DMS79 treated with DMSO at 0.1 percent for 48 hours (cell line): ENCODE data around the gene OSBP2.
"Not testable (repeated sequence)": the region's sequence is repeated elsewhere in the genome, so short reads cannot be mapped to it uniquely, and the experiment has no call there.

Experiments used
- DNase-seq: peaks from one replicate; lab custom pipeline; 2025; lab: John Stamatoyannopoulos, UW

OSBP2 gene

DNA sequence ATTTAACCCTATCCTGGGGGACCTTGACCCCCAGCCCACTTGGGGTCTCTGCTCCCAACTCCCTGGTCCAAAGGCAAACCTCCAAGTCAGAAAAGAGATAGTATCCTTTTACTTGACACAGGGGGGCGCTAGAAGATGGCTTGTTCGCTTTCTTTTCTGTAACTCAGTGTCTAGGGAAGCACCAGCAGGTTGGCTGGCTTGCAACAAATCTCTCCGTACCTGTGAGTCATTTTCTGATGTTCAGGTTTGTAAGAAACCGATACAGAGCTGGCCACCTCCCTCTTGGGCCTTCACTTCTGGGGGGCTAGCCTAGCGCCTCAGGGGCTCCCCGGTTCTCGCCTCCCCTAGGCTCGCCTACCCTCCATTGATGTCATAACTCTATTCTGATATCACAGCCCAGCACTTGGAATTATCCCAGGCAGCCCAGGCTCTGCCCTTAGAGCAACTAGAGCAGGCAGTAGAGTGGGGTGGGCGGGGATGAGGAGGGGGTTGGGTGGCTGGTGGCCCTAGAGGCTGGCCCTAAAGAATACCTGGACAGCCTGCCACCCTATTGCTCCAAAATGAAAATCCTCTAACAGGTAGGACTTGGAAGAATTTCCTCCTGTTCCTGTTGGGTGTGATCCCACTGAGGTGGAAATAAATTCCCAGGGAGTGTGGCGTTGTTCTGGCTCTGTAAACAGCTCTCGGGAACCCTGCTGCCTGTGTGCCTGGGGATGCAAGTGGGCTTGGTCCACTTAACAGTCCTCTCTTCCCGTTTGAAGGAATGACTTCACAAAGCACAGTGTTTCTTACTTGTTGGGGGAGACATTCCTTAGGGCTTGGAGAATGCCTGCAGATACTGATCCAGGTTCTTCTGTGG lies 69.4 kb downstream of the OSBP2 start:
- DNase-seq, result peak; percentile 9

DNA sequence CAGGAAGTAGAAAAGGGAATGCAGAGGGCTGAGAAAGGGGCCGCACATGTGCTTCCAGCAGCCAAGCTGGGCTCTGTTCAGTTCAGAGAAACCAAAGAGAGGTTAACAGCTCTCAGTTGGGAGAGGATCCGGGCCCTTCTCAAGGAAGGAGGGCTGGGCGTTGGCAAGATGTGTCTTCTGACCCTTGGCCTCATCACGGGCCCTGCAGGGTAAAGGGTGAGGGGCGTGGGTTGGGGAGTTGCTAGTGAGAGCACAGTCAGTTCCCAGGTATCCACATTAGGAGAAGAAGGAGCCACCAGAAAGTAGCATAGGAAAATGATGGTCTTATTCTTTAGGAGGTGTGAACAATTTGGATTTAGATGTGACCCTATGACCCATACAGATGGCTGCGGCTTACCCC lies 73.0 kb downstream of the OSBP2 start:
- no peak for DNase-seq

DNA sequence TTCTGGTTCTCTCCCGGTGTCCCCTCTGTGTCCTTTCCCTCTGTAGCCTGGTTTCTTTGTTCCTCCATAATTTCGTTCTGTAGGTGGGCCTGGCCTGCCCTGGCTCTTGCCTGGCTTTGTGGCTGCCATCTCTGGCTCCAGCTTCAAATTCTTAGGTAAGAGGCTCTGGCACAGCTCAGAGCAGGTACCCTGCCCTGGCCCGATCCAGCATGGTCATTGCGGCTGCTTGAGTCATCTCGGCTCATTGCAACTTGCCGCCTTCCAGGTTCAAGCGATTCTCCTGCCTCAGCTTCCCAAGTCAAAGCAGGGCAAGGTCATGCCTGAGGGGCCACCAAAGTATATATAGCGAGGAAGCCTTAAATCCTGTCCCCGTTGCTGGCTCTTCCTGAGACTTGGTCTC lies 76.0 kb downstream of the OSBP2 start:
- DNase-seq, result no peak

DNA sequence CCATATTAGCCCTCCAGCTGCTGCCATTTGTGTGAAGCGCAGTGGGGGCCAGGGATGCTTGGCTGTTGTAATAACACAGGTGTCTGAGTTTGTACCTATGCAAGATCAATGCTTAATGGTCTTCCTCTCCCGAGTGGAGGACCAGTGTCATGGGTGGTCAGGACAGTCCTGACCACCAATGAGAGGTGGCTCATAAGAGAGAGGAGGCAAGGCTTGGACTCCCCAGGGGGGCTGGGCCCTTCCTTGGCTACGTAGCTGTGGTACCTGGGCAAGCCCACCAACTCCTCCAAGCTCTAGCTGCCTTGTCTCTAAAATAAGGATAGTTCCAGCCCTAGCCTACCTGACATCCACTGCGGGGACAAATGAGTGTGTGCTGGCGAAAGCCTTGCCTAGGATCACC lies 79.2 kb downstream of the OSBP2 start:
- DNase-seq, result no peak

DNA sequence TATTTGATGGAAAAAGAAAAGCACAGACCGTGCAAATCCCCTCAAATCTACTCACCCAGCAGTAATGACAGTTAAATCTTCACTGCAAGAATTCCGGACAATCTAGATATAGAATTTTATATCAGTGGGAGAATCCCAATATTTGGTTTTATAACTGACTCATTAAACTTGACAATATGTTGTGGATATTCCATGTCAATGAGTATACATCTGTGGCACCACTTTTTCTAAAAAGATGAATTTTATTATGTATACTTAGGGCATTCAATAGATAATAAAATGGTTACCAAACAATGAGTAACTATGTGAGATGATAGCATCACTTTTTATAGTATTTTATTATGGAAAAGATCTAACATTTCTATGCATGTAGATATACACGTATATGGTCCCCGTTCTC lies 79.9 kb downstream of the OSBP2 start:
- DNase-seq, result no peak

DNA sequence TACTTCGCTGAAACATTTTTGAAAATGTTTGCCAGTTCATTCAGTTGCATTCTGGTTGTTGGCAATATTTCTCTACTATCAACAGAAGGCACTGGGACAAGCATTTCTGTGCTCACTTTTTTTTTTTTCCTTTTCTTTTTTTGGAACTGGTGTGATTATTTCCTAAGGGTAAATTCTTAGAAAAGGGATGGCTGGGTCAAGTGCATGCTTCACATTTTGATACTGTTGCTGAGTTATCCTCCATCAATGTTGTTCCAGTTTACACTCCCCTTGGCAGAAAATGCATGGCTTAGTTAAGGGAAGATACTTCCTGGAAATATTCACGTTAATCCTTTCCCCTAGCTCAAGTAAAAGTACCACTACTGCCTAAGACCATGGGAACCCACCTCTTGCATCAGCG lies 81.8 kb downstream of the OSBP2 start:
- no peak for DNase-seq

DNA sequence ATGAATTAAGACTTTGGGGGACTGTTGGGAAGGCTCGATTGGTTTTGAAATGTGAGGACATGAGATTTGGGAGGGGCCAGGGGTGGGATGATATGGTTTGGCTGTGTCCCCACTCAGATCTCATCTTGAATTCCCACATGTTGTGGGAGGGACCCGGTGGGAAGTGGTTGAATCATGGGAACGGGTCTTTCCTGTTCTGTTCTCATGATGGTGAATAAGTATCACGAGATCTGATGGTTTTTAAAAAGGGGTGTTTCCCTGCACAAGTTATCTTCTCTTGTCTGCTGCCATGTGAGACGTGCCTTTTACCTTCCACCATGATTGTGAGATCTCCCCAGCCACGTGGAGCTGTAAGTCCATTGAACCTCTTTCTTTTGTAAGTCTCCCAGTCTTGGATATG lies 82.5 kb downstream of the OSBP2 start:
- DNase-seq, result not testable (repeated sequence)

DNA sequence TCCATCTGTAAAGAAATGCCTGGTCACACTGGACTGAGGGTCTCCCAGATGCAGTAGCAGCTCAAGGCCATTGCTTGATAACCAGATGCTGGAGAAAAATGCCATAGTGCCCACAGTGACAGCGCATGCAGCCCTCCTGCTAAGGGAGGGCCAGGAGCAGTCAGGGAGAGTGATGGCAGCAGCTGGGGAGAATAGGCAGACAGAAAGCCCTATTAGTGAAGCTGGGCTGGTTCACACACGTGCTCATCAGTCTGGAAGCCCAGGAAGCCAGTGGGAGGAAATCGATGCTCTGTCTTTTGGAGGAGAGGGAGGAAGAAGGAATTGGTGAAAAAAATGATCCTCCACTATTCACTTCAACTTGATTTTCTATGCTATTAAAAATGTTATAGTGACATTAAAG lies 82.9 kb downstream of the OSBP2 start:
- DNase-seq, result no peak

DNA sequence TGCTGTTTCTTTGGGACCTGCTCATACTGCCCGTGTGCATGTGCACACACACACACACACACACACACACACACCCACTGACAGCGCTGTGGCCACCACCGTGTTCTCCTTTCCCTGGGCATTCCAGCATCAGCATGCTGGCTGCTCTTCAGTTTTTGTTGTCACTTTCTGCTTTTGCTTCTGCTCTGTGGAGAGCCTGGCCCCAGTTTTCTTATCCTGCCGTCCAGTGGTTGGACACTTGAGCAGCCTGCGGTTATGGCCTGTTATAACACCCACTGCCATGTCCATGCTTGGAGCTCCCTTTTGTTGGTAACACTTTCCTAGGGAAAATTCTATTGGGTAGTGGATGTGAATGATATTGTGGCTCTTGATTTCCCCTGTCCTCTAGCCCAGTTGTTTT lies 83.6 kb downstream of the OSBP2 start:
- no peak for DNase-seq

DNA sequence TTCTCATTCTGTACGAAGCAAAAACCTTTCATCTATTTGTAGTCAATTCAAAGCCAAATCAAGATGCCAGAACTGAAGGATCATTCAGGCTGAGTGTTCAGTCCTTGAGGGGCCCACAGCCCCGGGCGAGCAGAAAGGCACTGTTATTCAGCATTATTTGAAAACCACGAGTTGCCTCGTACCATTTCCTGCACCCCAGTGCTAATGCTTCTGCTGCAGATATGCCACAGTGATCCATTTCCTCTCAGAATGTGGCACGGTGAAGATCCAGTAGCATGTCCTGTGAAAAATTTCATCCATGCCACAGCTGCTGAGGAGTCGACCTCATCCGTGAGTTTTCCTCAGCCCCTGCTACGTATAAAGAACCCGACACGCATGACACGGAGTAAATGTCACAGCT lies 85.4 kb downstream of the OSBP2 start:
- no peak for DNase-seq

DNA sequence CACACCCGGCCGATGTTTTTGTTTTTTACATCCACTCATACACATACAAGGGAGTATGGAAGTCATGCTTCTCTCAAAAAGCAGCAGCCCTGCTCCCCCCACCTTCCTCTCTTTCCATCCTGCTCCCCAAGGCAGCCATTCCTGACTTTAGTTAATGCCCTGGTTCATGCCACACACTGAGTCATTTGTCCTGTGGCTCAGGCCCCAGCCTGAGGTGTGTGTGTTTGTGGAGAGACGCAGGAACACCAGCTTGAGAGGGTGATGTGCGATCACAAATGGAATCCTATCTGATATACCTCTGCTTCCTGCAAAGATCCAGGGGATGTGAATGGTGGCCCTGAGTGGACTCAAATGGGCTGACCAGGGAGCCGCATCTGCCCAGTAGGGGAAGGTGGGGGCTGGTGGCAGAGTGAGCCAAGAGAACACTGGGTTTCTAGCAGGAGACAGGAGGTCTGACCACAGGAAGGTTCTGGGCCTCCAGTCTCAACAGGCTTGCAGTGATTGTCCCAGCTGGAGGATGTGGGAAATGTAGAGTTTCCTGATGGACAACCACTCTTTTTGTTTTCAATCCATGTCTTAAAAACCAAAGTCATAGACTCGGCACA lies 86.7 kb downstream of the OSBP2 start:
- DNase-seq, result no peak

DNA sequence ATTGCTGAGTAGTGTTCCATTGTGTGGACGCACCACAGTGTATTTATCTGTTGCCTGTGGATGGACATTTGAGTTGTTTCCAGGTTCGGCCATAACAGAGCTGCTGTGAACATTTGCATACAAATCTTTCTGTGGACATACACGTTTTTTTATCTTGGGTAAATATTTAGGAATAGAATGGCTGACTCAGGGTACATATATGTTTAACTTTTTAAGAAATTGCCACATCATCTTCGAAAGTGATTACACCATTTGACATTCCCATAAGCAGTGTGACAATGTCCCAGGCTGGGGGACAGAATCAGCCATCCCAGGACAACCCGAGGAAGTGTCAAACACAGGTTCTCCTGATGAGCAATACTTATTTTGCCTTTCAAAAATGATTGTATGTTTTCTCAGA lies 87.9 kb downstream of the OSBP2 start:
- DNase-seq, result no peak

DNA sequence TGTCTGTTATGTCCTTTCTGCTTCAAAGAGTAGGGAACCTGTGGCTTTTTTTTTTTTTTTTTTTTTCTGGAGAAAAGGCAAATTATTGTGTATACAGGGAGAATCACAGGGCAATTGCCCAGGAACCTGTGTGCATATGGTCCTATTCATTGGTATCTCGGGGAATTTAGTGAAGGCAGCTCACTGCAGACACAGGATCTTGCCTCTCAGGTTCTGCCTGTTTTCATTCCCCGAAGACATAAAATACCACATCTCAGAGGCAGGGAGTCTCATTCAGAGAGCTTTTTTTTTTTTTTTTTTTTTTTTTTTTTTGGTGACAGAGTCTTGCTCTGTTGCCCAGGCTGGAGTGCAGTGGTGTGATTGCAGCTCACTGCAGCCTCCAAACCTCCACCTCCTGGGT lies 88.3 kb downstream of the OSBP2 start:
- no peak for DNase-seq

DNA sequence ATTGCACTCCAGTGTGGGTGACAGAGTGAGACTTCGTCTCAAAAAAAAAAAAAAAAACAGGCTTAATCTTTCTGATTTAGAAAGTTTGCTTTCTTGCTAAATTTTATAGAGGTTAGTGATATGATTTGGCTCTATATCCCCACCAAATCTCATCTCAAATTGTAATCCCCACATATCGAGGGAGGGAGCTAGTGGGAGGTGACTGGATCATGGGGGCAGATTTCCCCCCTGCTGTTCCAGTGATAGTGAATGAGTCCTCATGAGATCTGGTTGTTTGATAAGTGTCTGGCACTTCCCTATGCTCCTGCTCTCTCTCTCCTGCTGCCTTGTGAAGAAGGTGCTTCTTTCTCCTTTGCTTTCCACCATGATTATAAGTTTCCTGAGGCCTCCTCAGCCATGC lies 90.9 kb downstream of the OSBP2 start:
- DNase-seq, result no peak

DNA sequence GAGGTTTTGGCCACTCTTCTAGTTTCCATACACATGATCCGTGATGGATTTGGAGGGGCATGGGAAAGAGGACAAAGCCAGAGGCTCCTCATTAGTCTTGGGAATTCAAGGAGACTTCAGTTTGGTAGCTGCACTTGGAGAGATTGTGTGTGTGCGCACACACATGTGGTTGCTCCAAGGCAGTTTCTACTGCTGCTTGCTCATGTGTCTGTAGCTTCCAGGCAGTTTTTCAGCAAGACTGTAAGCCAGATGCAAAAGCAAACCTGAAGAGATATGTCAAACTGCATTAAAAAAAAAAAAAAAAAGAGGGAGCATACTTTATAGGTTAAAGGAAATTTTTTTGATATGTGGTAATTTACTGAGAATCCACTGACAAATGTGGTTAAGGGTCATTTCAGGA lies 95.7 kb downstream of the OSBP2 start:
- DNase-seq, result no peak

DNA sequence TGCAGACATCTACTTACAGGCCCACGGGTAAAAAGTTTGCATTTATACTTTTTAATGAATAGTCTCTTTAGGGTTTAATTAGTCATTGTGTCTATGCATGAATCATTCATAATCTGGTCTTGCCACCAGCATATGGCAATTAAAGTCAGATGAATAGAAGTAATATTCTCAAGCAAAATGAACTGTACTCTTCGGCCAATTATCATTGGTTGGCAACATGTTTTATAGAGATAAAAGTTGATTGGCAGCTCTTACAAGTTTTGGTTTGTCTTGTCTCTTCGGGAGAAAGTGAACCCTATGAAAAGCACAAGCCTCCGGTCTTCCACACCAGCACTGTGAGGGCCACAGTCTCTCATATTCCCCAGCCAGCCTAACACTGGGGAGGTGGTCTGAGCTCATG lies 97.8 kb downstream of the OSBP2 start:
- no peak for DNase-seq

DNA sequence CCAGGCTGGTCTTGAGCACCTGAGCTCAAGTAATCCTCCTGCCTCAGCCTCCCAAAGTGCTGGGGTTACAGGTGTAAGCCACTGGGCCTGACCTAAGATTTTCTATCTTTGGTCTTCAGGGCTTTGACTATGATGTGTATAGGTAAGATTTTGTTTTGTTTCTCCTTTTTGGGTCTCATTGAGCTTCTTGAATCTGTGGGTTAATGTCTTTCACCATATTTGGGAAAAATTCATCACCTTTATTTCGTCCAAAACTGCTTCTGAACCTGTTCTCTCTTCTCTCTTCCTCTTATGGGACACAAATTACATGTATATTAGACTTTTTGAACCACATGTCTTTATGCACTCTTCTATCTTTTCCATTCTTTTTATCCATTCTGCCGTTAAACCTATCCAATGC lies 100.4 kb downstream of the OSBP2 start:
- DNase-seq, result no peak

DNA sequence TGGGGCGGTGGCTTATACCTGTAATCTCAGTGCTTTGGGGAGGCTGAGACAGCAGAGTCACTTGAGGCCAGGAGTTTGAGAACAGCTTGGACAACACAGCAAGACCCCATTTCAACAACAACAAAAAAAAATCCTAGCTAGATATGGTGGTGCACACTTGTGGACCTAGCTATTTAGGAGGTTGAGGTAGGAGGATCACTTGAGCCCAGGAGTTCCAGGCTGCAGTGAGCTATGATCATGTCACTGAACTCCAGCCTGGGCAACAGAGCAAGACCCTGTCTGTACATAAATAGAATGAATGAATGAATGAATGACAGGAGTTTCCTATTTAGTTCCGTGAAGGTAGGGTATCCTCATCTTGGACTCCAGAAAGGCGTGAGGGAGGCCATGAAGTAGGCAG lies 107.0 kb downstream of the OSBP2 start:
- DNase-seq, result no peak

DNA sequence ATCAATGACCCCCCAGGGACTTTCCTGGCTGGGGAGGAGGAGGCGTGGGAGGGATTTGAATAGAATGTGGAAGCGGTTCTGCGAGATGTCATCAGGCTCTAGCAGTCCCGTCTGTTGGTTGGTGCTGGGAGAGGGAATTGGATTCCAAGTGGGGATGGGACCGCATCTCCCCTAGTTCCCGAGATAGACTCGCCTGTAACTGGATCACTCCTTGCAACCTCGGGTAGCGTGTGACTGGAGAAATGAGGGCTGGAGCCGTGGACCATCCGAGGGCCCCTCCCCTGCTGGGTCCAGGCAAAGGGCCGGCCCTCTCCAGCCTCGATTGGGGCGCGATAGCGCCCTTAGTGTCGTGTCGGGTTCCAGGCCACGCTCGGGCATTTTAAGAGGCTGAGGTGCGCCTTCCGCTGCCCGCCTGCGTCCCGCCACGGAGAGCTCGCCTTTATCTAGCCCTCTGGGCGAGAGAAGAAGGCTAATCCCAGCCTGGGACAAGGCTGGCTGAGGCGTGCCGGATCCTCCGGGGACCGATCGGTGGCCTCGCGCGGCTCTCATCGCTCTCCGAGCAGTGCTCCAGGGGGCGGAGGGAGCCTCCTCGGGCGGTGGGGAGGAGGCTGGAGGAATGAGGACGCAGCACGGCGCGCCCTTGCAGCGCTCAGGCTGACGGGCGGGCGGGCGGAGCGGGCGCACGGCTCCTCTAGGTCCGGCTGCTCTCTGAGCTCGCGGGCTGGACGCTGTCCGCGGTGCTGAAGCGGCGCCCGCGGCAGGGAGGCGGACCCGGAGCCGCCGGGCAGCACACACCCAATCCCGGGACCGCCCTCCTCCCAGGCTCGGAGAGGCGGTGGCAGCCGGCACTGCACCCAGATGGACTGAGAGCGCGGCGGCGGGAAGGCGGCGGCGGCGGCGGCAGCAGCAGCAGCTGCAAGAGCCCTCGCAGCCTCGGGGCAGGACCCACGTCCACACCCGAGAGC lies 107.8 kb downstream of the OSBP2 start:
- no peak for DNase-seq

DNA sequence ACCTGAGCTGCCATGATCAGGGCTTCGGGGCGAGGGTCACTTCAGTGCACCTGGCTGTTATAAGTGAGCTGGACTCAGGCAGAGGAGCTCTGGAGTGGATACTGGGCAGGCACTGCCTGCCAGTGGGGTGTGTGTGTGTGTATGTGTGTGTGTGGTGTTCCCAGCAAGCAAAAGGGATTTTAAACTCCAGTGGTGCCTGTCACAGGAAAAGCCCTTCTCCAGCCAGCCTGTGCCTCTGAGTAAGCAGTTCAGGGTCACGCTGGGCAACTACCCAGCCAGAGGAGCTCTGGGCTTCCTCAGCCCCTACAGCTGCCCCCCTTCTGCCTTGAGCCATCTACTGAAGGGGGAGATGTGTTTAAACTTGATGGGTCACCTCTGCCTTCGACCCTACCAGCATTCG lies 109.0 kb downstream of the OSBP2 start:
- DNase-seq, result peak; percentile 3

DNA sequence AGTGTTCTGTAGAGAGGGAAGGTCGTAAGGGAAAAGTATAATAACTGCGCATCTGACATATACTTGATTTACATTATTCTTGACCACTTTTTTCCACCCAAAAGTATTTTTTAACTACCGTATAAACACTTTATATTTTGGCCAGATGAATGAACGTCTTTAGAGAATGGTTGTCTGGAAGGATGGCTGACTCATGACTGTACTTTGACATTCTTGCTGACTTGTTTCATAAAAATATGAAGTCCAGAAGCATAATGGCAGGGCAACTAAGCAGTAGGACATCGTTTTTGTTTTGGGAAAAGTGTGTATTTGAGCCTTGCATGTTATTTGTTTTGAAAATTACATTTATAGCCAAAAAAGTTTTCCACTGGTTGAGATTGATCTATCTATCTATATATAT lies 110.0 kb downstream of the OSBP2 start:
- DNase-seq, result no peak

DNA sequence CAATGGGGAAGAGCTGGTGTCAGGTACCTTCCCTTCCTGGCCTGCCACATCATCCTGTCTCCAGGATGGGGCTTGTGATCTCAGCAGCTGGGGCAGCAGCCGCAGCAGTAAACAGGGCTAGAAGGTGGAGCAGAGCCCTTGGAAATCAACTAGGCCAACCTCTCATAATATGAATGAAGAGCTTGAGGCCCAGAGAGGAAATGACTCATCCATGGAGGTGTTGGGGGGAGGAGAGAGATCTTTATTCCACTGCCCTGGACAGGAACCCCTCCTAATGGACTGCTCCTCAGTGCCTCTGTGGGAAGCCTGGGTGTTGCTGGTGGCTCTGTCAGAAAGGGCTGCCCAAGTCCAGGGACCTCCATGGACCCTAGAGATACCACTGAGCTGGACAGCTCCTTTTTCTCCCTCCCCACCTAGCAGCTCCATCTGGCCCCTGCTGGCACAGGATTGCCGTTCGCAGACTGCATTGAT lies 111.8 kb downstream of the OSBP2 start:
- DNase-seq, result no peak

DNA sequence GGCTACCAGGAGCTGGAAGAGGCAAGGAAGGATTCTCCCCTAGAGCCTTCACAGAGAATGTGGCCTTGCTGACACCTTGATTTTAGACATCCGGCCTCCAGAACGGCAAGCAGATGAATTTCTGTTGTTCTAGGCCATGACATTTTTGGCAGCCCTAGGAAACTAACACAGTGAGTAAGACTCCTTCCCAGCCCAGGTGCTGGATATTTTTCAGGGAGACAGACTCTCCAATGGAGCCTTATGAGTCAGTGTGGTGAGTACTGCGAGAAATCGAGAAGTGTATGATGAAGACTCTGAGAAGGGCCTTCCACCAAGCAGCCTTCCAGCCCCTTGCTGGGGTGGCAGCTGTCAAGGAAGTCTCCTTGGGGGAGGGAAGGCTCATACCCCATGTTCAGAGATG lies 114.4 kb downstream of the OSBP2 start:
- no peak for DNase-seq
